DMS79 (cell line): ENCODE data around the gene SPIRE2.

Experiments
- DNase-seq: peaks from one replicate; lab custom pipeline; 2025; lab: John Stamatoyannopoulos, UW

SPIRE2 gene

DNA sequence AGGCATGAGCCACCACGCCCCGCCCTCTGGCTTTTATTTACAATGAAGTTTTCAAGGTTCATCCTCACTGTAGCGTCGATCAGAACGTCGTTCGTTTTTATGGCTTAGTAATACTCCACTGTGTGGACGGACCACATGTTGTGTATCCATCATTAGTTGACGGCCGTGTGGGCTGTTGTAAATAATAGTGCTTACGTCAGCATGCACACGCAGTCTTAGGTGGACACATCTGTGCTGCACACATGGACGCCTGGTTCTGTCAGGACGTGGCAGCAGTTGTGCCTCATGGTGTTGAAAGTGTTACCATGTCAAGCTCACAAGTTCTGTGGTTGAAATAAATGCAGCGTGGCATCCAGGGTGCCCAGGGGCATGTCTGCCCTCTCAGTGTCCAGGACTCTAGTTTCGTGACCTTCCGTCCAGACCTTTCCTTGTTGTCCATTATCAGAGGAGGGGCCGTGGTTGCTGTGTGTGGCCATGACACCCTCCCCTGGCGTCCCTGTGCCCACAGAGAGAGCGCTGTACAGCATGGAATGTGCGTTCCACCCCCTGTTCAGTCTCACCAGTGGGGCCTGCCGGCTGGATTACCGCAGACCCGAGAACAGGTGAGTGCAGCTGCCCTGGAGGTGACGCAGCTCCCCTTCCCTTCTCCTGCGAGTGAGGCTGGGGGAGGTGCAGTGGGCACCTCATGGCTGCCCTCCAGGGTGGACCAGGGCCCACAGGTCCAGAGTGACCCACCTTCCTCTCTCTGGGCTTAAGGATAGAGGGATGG is 67.4 kb downstream of the SPIRE2 start:
- no peak for DNase-seq

DNA sequence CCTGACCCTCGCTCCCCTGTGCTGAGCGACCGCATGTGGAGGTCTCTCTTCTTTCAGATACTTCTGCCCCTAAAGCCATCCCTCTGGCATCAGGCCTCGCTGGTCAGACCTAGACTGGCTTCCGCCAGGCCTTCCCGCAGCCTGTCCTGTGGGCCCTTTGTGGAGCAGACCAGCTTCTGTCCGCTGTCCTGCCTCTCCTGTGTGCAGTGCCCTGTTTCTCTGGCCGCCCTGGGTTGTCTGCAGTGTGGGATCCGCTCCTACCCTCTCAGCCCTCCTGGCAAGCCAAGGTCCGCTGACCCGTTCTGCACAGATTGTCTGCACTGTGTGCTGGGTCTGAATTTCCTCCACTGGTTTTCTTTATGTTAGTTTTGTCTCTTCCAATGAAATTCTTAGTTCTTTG is 68.9 kb downstream of the SPIRE2 start:
- DNase-seq, result no peak

DNA sequence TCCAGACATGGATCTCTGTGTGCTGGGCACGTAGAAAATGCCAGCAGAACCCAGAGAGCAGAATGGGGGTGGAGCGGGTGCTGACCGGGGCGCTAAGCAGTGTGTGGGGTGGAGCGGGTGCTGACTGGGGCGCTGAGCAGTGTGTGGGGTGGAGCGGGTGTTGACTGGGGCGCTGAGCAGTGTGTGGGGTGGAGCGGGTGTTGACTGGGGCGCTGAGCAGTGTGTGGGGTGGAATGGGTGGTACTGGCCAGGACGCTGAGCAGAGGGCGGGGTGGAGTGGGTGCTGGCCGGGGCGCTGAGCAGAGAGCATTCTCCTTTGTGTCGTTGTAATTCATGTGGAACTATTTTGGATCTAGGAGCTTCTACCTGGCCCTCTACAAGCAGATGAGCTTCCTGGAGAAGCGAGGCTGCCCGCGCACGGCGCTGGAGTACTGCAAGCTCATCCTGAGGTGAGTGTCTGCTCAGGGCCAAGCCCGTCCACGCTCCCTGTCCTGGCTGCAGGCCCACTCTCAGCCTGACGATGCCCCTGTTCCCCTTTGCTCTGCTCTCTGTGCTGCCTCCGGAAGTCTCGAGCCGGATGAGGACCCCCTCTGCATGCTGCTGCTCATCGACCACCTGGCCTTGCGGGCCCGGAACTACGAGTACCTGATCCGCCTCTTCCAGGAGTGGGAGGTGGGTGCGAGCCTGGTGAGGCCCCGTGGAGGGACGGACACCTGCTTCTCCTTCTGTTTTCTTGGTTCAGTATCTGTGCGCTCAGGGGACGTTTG is 70.1 kb downstream of the SPIRE2 start:
- DNase-seq, result no peak

DNA sequence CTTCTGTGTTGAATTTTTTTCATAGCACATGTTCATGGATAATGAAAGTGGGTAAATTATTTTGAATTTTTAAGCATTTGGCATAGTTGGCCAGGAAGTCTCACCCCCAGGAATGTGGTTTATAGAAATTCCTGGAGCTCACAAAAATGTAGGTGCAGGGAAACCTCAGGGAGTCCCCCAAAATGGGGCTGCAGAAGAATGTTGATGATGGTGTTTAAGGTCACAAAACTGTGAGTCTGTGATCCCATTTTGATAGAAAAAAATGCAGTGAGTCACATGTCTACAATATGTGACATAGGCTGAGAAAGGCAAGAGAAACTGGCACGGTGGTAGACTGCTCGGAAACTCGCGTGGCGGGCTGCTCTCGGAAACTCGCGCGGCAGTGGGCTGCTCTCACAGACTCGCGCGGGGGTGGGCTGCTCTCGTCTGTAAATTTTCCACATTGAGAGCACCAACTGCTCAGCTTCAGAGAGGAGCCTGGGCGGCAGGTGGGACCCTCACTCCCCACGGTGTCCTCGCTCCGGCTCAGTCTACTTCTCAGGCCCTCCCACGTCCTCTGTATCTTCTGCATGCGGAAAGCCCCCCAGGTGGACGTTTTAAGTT is 71.7 kb downstream of the SPIRE2 start:
- no peak for DNase-seq

DNA sequence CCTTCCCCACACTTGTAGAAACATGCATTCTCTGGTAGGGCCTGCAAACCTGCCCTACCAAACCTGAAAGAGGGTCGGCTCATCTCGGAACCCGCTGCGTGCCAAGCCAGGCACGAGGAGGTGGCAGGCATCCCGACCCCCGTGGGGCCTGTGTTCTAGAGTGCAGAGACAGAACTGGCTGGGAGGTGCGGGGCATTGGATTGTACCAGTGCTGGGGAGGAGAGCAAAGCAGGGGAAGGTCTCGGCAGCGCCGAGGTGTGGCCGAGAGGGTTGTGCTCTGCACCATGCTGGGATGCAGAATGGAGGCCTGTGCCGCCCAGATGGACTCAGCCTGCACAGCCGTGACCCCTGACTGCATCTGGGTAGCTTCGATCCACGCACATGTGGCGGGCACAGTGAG is 72.6 kb downstream of the SPIRE2 start:
- DNase-seq, result no peak

DNA sequence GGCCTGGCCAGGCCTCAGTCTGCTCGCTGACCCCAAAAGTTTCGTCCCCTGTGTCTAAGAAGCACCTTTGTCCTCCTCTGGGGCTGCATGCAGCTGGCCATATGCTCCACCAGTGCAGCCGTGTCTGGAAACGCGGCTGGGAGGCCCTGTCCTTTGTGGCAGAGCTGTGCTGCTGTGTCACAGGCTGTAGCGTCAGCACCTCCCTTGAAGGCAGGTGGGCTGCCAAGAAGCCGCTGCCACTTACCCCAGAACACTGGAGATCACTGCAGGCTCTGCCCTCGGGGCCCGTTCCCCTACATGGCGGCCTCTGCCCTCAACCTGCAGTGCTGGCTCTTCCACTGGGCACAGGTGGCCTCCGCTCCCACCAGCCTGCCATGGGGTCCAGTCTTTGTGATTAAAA is 74.7 kb downstream of the SPIRE2 start:
- DNase-seq, result no peak

DNA sequence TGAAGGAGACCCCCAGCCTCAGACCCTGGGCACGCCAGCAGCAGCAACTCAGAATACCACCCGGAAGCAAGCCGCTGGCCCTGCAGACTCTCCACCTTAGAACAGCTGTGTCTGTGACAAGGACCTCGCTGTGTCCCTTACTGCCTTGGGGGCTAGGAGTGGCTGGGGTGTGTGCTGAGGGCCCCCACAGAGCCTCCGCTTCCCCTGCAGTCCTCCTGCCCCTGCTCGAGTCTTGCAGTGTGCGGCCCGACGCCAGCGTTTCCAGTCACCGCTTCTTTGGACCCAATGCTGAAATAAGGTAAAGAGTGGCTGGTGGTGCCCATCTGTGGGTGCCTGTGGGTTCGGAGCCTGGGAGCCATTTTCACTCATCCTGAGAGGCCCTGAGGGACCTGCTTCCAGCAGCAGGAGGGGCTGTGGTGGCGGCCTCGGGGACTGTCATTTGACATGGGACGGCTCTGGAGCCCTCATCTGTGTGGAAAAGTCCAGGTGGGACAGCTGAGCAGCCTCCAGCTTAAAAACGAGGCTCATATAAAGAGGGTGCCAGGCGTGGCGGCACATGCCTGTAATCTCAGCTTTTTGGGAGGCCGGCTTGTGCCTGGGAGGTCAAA is 75.7 kb downstream of the SPIRE2 start:
- no peak for DNase-seq

DNA sequence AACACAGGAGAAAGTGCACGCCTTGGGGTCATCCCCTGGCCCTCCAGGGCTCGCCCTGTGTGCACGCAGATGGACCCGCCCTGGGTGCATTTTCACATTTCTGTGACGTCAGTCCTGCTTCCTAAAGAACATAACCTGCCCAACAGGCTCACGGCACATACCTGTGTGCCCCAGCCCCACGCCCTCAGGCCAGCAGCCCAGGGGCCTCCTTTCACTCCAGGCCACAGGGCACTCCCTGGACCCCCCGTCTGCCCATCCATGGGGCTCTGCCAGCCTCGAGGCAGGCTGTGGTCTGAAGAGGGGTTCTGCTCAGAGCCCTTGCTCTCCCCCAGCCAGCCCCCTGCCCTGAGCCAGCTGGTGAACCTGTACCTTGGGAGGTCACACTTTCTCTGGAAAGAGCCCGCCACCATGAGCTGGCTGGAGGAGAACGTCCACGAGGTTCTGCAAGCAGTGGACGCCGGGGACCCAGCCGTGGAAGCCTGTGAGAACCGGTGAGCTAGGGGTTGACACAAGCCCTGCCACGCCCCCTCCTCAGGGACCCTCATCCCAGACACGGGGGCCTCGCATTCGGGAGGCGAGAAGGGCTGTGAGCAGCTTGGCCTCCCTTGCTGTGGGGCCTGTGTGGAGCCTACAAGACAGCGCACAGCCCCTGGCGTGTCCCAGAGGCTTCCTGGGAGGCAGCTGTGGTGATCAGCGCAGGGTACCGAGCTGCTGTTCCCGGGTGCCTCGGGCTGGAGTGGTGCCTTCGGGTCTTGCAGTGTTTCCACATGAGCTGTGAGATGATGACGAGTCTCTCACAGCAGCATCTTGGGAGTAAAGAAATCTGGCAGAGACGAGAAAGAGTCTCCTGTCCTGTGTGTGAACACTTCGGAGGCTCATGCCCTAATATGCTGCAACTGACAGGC is 76.6 kb downstream of the SPIRE2 start:
- no peak for DNase-seq

DNA sequence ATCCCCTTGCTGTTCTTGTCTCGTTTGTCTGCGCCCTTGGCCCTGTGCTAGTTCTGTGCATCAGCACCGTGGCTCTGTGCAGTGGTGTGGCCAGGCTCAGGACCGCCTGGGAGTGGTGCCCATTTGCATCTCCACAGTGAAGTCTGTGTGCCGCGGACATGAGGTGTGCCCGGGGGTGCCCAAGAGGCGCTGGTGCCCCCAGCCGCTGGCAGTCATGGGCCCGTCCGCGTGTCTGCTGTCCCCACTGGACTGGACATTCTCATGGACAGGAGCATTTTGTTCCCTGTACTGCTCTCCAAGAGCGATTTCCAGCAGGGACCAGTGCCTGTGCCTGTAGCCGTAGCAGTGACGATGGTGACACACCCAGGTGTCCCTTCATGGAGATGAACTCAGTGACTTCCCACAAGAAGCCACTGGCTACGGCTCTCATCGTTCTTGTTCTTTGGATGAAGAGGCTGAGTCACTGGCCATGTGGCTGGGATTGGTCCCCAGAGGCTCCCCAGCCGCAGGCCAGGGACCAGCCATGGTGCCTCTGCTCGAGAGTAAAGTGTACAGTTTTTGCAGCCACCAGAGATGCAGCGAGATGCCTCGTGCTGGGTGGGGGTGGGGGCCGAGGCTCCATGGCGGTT is 77.3 kb downstream of the SPIRE2 start:
- no peak for DNase-seq

DNA sequence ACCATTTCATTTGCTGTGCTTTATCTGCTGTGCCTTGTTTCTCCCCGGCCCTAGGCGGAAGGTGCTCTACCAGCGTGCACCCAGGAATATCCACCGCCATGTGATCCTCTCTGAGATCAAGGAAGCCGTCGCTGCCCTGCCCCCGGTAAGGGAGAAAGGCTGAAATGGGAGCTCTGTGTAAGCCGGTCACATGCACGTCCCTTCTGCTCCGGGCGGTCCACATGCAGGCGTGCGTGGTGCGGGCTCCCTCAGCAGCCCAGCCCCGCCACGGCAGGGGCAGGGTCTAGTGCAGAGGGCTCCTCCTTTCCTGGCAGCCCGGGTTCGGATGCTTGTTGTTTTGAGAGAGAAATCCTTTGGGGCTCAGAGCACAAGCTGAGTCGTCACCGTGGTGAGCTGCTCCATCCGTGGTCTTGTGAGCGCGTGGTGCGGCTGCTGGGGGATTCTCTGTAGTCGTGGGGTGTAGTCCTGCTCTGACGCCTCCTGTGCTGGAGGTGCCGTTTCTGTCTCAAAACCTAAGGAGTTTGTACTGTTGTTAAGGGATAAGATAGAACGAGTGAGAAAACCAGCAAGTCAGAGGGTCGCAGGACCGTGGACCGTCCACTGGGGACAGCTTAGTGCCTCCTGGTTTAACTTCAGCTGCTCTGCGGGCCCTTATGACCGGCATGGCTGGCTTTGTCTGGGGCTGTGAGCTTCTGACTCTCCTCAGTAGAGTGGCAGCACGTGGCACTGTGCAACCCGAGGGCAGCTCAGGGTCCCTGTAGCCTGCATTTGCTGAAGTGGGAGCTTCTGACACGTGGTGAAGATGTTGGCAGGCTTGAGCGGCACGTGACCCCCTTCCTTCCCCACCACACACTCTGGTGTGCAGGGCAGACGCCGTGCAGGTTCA is 78.1 kb downstream of the SPIRE2 start:
- DNase-seq, result no peak

DNA sequence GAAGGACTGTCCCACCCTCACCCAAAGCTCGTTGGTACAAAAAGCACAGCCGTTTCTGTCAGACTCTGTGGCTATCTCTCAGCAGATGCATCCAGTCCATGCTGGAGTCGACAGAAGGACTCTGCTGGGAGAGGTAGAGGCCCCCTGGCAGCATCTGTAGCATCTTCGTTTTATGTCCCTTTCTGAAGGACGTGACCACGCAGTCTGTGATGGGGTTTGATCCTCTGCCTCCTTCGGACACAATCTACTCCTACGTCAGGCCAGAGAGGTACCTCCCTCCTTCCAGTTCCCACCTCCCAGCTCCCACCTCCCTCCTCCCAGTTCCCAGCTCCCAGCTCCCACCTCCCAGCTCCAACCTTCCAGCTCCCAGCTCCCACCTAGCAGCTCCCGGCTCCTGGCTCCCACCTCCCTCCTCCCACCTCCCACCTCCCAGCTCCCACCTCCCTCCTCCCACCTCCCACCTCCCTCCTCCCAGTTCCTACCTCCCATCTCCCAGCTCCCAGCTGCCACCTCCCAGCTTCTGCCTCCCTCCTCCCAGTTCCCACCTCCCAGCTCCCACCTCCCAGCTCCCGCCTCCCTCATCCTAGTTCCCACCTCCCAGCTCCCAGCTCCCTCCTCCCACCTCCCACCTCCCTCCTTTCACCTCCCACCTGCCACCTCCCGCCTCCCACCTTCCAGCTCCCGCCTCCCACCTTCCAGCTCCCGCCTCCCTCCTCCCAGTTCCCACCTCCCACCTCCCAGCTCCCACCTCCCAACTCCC is 79.0 kb downstream of the SPIRE2 start:
- DNase-seq, result no peak

DNA sequence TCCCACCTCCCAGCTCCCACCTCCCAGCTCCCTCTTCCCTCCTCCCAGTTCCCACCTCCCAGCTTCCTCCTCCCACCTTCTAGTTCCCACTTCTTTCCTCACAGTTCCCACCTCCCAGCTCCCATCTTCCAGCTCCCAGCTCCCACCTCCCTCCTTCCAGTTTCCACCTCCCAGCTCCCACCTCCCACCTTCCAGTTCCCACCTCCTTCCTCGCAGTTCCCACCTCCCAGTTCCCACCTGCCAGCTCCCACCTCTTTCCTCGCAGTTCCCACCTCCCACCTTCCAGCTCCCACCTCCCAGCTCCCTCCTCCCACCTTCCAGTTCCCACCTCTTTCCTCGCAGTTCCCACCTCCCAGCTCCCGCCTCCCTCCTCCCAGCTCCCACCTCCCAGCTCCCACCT is 80.0 kb downstream of the SPIRE2 start:
- DNase-seq, result no peak

DNA sequence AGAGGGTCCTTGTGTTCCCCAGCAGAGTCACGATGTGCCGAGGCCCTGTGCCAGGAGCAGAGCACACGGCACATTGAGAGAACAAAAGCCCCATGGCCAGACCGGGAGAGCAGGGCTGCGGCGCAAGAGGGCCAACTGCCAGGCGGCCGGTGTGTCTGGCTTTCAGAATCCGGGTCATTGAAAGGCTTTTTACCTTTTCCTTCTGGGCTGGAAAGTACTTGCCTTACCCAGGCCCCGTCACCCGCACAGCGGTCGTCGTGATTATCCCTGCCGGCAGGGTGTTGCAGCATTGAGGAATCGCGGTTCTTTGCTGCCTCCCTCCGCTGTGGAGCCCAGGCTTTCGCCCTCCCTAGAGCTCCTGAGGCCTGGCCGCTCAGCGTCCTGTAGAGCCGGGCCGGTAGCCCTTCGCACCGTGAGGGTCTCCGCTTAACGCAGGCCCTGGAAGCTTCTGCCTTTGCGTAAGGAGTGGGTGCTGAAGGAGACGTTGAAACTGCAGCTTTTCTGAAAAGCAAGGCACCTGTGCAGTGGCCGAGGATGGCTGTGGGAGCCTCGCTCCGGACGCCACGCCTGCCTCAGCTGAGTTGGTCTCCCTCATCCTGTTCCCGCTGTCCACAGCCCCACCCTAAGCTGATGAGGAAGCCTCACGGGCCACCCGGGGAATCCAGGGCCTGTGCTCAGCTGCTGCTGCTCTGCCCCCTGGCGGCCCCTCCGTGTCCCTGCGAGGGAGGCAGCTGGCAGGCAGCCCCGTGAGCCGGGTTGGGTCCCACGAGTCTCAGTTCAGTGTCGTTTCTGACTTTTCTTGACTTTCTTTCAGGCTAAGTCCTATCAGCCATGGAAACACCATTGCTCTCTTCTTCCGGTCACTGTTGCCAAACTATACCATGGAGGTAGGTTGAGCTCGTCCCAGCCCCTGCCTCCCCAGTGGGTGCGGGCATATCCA is 81.8 kb downstream of the SPIRE2 start:
- no peak for DNase-seq

DNA sequence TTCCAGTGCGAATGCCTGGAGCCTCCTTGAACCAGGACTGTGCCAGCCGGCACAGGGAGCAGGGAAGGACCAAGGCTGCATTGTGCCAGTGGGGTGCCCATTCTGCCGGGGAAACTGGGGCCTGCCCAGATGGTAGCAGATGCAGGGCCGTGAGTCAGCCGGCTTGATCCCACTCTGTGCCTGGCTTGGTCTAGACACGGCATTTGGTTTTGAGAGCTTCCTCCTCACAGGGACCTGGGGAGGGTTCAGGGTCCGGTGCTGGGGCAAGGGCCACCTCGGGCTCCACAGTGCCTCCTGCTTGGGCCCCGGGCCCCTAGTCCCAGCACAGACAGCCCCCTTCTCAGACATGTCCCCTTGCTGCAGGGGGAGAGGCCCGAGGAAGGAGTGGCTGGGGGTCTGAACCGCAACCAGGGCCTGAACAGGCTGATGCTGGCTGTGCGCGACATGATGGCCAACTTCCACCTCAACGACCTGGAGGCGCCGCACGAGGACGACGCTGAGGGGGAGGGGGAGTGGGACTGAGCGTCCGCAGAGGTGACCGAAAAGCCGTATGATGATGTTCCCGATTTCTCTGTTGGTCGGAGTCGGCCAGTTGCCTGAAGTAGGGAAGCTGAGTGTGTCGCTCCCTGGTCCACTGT is 82.6 kb downstream of the SPIRE2 start:
- no peak for DNase-seq

DNA sequence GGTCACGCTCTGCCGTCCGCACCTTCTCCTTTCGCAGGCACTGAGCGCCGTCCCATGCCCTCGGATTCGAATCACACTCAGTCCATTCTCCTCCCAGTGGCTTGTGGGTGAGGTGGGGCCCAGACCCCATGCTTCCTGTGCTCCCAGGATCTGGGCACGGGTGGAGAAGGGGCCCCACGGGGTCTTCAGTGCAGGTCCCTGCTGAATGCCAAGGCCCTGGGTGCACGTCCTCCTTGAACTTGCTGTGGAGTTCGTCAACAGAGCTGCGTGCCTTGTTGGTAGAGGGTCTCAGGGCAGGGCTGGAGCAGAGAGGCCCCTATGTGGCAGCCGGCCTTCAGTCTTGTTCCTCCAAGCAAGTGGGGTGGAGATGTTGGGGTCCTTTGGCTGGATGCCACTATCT is 83.1 kb downstream of the SPIRE2 start:
- DNase-seq, result no peak

DNA sequence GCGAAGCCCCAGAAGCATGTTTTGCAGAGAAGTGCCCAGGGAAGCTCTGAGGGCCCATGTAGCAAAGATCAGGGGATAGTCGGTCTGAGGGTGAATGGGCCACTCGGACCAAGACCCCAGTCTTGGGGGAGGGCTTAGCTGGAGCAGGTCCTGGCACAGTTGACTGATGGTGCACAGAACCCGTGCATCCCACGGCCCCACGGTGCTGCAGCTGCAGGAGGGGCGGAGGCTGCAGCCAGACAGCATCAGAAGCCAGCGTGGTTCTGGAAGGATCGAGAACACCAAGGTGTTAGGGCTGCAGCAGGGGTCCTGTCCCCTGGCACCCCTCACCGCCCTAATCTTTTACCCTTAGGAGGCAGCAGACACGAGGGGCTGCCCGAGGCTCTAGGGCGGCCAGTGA is 83.9 kb downstream of the SPIRE2 start:
- DNase-seq, result no peak

DNA sequence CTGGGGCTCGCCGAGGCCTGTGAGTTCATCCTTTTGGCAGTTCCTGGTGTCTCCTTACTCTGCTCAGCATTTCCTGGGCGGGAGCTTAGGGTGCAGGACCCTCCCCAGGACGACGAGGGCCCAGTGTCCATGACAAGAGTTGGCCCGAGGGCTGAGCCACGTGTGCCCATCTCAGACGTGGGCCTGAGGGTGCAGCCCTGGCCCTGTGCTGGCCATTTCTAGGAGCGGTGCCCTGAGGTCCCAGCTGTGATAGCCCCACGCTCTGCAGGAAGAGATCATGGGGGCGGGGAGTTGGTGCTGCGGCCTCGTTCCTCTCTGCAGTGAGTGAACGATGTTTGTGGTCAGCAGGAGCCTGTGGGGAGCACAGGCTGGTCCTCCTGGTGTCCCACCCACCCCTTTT is 84.4 kb downstream of the SPIRE2 start:
- DNase-seq, result no peak
